OCI-LY3 (cell line): ENCODE data around the gene JARID2.

Experiments
- CTCF ChIP-seq: fragments of 200-600, 300-600 bp; sonication (generic); IDR thresholded peaks from 2 replicates; pipeline ENCODE4 v1.5.1; 2014; ENCODE audit warnings: antibody characterized with exemption, low read length, low read depth
- EZH2phosphoT487 ChIP-seq: fragments of 200-600 bp; shearing (Covaris generic); IDR thresholded peaks from 2 replicates; pipeline ENCODE4 v1.6.1; 2018; ENCODE audit warnings: antibody characterized with exemption, mixed run types, low read depth

DNA sequence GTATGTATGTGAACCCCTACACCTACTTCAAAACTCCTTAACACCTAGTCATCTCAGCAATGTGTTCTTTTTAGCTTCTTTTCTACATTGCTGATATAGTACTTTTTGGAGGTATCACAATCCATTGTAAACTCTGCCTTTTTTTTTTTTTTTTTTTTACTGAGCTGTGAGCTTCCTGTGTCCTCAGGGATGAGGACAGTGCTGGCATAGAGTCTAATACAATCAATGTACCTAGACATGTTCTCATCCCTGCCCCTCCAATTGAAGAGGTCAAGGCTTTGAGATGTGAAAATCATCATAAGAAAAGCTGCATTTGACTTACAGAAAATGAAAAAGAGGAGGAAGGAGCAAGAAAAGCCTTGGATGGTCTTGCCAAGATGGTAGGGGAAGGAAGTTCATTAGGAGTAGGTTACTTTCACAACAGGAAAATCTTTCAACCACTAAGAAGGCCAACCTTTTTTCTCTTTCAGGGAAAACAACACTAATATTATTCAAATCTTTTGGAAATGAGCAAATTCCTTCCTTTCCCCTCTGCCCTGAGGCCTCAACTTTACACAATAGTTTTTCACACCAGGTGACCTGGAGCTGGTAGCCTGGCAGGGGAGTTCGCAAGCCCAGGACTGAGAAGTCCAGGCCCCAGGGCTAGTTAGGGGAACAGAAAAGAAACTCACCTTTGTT, 2.8 kb upstream of the JARID2 start:
- no peak for TF ChIP-seq CTCF
- no peak for TF ChIP-seq EZH2phosphoT487
